IMR-90 (cell line): ENCODE measurements around the gene DPEP1. TPM values are rescaled to one million over a fixed set of nuclear protein-coding genes. Genes with fewer than 3 reads are reported as not detected.

Experiments used
- ATAC-seq: fragments of 200-7000 bp; cut with Tn5 transposase; 2 replicates; pipeline ENCODE4 v1.9.1; 2020; ENCODE audit warnings: low read depth, mild to moderate bottlenecking, moderate library complexity
- BruUV-seq: library from RNA; stranded (reverse); fragments of 400-500 nt; replicated peaks from 2 replicates; lab custom pipeline; 2021; lab: Mats Ljungman, UMichigan
- CTCF ChIA-PET: fragments of 300-600 bp; formaldehyde crosslinking; extraction: SDS; loops from one replicate; lab custom pipeline; 2021; ENCODE audit warnings: antibody characterized with exemption; lab: Yijun Ruan, JAX
- POLR2A ChIA-PET: fragments of 300-600 bp; sonication (Branson Sonifier 250); formaldehyde crosslinking; loops from one replicate; lab custom pipeline; 2022; ENCODE audit warnings: antibody characterized with exemption; ENCODE audit not compliant: unreplicated experiment; lab: Charles Lee
- DNase-seq: peaks from one replicate; pipeline ENCODE4 v3.0.0; 2013
- H2AFZ ChIP-seq: replicated peaks from 2 replicates; pipeline ENCODE3; 2013; ENCODE audit warnings: low read length, mild to moderate bottlenecking; ENCODE audit not compliant: poor library complexity
- H2AK5ac ChIP-seq: 2 replicates; pipeline ENCODE4 v1.6.1; 2013; ENCODE audit warnings: low read depth, low read length, inconsistent platforms
- H2AK9ac ChIP-seq: replicated peaks from 2 replicates; pipeline ENCODE3; 2013; ENCODE audit warnings: mild to moderate bottlenecking, low read depth, low read length, moderate library complexity; ENCODE audit not compliant: poor library complexity
- H2BK120ac ChIP-seq: 2 replicates; pipeline ENCODE4 v1.6.1; 2013; ENCODE audit warnings: low read depth, low read length, inconsistent platforms
- H2BK15ac ChIP-seq: 3 replicates; pipeline ENCODE4 v1.6.1; 2013; ENCODE audit warnings: low read depth, low read length, inconsistent platforms
- H2BK20ac ChIP-seq: 2 replicates; pipeline ENCODE4 v1.6.1; 2013; ENCODE audit warnings: low read depth, mild to moderate bottlenecking, inconsistent platforms, low read length, moderate library complexity
- H2BK5ac ChIP-seq: 2 replicates; pipeline ENCODE4 v1.6.1; 2013; ENCODE audit warnings: mild to moderate bottlenecking, low read depth, low read length, inconsistent platforms; ENCODE audit not compliant: poor library complexity, severe bottlenecking
- H3K14ac ChIP-seq: replicated peaks from 2 replicates; pipeline ENCODE4 v1.6.1; 2013; ENCODE audit warnings: low read depth, low read length, inconsistent platforms
- H3K18ac ChIP-seq: 2 replicates; pipeline ENCODE4 v1.6.1; 2013; ENCODE audit warnings: low read depth, low read length, control low read depth
- H3K23ac ChIP-seq: 2 replicates; pipeline ENCODE4 v1.6.1; 2013; ENCODE audit warnings: low read depth, low read length, inconsistent platforms
- H3K27ac ChIP-seq: 2 replicates; pipeline ENCODE4 v1.5.1; 2013; ENCODE audit warnings: mild to moderate bottlenecking, control low read depth, low read length; ENCODE audit not compliant: insufficient read depth
- H3K27me3 ChIP-seq: 2 replicates; pipeline ENCODE4 v1.6.1; 2013; ENCODE audit warnings: low read length; ENCODE audit not compliant: control insufficient read depth, insufficient read depth
- H3K36me3 ChIP-seq: 2 replicates; pipeline ENCODE4 v1.6.1; 2013; ENCODE audit warnings: low read length, mixed read lengths; ENCODE audit not compliant: control insufficient read depth, insufficient read depth
- H3K4ac ChIP-seq: 2 replicates; pipeline ENCODE4 v1.6.1; 2013; ENCODE audit warnings: low read depth, low read length, inconsistent platforms
- H3K4me1 ChIP-seq: 2 replicates; pipeline ENCODE4 v1.6.1; 2013; ENCODE audit warnings: low read length, mixed read lengths; ENCODE audit not compliant: control insufficient read depth, insufficient read depth
- H3K4me2 ChIP-seq: 2 replicates; pipeline ENCODE4 v1.6.1; 2013; ENCODE audit warnings: low read depth, mild to moderate bottlenecking, control low read depth, low read length, moderate library complexity
- H3K4me3 ChIP-seq: 2 replicates; pipeline ENCODE4 v1.5.1; 2013; ENCODE audit warnings: low read depth, mild to moderate bottlenecking, control low read depth, low read length, moderate library complexity; ENCODE audit not compliant: insufficient read depth
- H3K56ac ChIP-seq: 2 replicates; pipeline ENCODE4 v1.6.1; 2013; ENCODE audit warnings: low read length, inconsistent platforms; ENCODE audit not compliant: insufficient read depth; ENCODE audit errors: extremely low read depth
- H3K79me1 ChIP-seq, 2 experiments: 2 replicates each; pipeline ENCODE4 v1.6.1; 2013; ENCODE audit warnings: low read length in 2 of 2, inconsistent platforms in 1 of 2, low read depth in 1 of 2
- H3K9ac ChIP-seq: 2 replicates; pipeline ENCODE4 v1.6.1; 2013; ENCODE audit warnings: low read depth, low read length, control low read depth
- H3K9me1 ChIP-seq: 2 replicates; pipeline ENCODE4 v1.6.1; 2013; ENCODE audit warnings: low read length, inconsistent platforms; ENCODE audit not compliant: insufficient read depth
- H3K9me3 ChIP-seq: 2 replicates; pipeline ENCODE4 v1.6.1; 2013; ENCODE audit warnings: low read length; ENCODE audit not compliant: control insufficient read depth, insufficient read depth
- H4K20me1 ChIP-seq: 2 replicates; pipeline ENCODE4 v1.6.1; 2013; ENCODE audit warnings: low read length, inconsistent platforms; ENCODE audit not compliant: insufficient read depth
- H4K5ac ChIP-seq: 2 replicates; pipeline ENCODE4 v1.6.1; 2013; ENCODE audit warnings: mild to moderate bottlenecking, low read depth, low read length, control low read depth
- H4K8ac ChIP-seq, 2 experiments: 2 replicates each; pipeline ENCODE4 v1.6.1; 2013; ENCODE audit warnings: low read depth in 2 of 2, low read length in 2 of 2, control low read depth in 1 of 2, inconsistent platforms in 1 of 2
- H4K91ac ChIP-seq: 2 replicates; pipeline ENCODE4 v1.6.1; 2013; ENCODE audit warnings: low read depth, low read length, inconsistent platforms; ENCODE audit not compliant: insufficient read depth
- CEBPB ChIP-seq: IDR thresholded peaks from 2 replicates; pipeline ENCODE4 v1.6.1; 2012; ENCODE audit warnings: low read depth, low read length, improper control_type of control experiment
- CHD1 ChIP-seq: IDR thresholded peaks from 2 replicates; pipeline ENCODE4 v1.6.1; 2012; ENCODE audit warnings: low read depth, low read length, improper control_type of control experiment
- FOS ChIP-seq: fragments of 150-350 bp; IDR thresholded peaks from 2 replicates; pipeline ENCODE4 v1.6.1; 2016; ENCODE audit warnings: low read depth, low read length
- MAFK ChIP-seq: IDR thresholded peaks from 2 replicates; pipeline ENCODE4 v1.6.1; 2012; ENCODE audit warnings: low read depth, low read length, improper control_type of control experiment
- MAZ ChIP-seq: IDR thresholded peaks from 2 replicates; pipeline ENCODE4 v1.6.1; 2012; ENCODE audit warnings: low read depth, mild to moderate bottlenecking, low read length, improper control_type of control experiment, moderate library complexity, borderline replicate concordance
- NFE2L2 ChIP-seq: fragments of 150-350 bp; IDR thresholded peaks from 2 replicates; pipeline ENCODE4 v1.6.1; 2016; ENCODE audit warnings: low read depth, mild to moderate bottlenecking, low read length
- RAD21 ChIP-seq: IDR thresholded peaks from 2 replicates; pipeline ENCODE4 v1.6.1; 2012; ENCODE audit warnings: low read length, improper control_type of control experiment
- WGBS, 2 experiments: methylation state at CpG; one replicate each; pipeline versions ENCODE4 v1.1.5 to v1.1.7; 2013; ENCODE audit warnings: missing lambda C conversion rate in 2 of 2; ENCODE audit not compliant: insufficient read length in 1 of 2; ENCODE audit errors: extremely low coverage in 2 of 2; 5-methylcytosine and 5-hydroxymethylcytosine counted together
- dilution Hi-C: fragments of 300-500 bp; cut with HindIII; formaldehyde crosslinking; loops from one replicate; pipeline ENCODE4 v1.14.3; 2018; ENCODE audit warnings: low sequenced_read_pairs; ENCODE audit not compliant: unreplicated experiment
- in situ Hi-C: fragments of 300-500 bp; cut with MboI; formaldehyde crosslinking; loops from 3 replicates; pipeline ENCODE4 v1.14.3; 2019; ENCODE audit warnings: low sequenced_read_pairs, inconsistent platforms, mixed read lengths
- intact Hi-C: fragments of 100-400 bp; cut with micrococcal nuclease; formaldehyde crosslinking; loops from 2 replicates; pipeline ENCODE4 v1.10.0; 2022
- polyA plus RNA-seq, 3 experiments: library from polyadenylated mRNA; depleted of rRNA; stranded (reverse); fragments of >200 nt; gene quantifications; 2 replicates each; pipeline ENCODE4 v1.2.3, GENCODE V29; 2012; ENCODE audit warnings: low replicate concordance in 1 of 3
- total RNA-seq: library from RNA; depleted of rRNA; stranded (reverse); fragments of >200 nt; gene quantifications from 2 replicates; pipeline ENCODE4 v1.2.3, GENCODE V29; 2012
- TF ChIP-seq, protein P1 (sequence below): fragments of 150-350 bp; IDR thresholded peaks from 2 replicates; pipeline ENCODE4 v1.6.1; 2016; ENCODE audit warnings: low read depth, mild to moderate bottlenecking, low read length, moderate library complexity, borderline replicate concordance
- TF ChIP-seq, protein P2 (sequence below): conservative IDR thresholded peaks from 2 replicates; pipeline ENCODE4 v1.5.1; 2012; ENCODE audit warnings: mild to moderate bottlenecking, low read depth, low read length, improper control_type of control experiment

The DPEP1 gene
- total and polyA plus RNA-seq, 2 of the 4 experiments (the other 2 are of a cell fraction) = not detected

DNA sequence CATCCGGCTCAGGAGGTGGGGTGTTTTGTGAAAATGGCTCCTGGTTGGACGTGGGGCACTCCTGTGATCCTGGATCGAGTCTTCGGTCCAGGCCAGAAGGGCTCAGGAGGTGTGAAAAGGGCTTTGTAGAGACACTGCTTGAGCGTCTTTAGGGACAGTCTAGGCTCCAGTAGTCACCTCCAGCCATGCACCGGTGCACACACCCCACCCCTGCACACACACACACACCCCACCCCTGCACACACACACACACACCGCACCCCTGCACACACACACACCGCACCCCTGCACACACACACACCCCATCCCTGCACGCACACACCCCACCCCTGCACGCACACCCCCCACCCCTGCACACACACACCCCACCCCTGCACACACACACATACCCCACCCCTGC is 25.0 kb downstream of the DPEP1 start:
- Histone ChIP-seq H4K91ac (no peak overlapping the region), H4K8ac (no peak overlapping the region), H2BK120ac (no peak overlapping the region), H3K27ac (no peak overlapping the region), H3K18ac (no peak overlapping the region), H2BK20ac (no peak overlapping the region), H3K4ac (no peak overlapping the region), H4K5ac (no peak overlapping the region), H3K9ac (no peak overlapping the region), H3K27me3 (peaks cover 7% of the 10 kb centered on the region), H2AK5ac (no peak overlapping the region), H2AK9ac (no peak overlapping the region), H2AFZ (no peak overlapping the region), H3K79me1 (no peaks in the 10 kb centered on the region; a peak in 1 of 4 replicates), H2BK5ac (no peak overlapping the region), H3K4me3 (no peak overlapping the region), H3K9me1 (no peaks in the 10 kb centered on the region; the same call in 1 of the 2 replicates), H3K23ac (no peak overlapping the region), H2BK15ac (no peak overlapping the region), H3K4me1 (peaks cover 3% of the 10 kb centered on the region; the same call in 1 of the 2 replicates), H3K36me3 (no peaks in the 10 kb centered on the region), H4K20me1 (no peaks in the 10 kb centered on the region; the same call in 1 of the 2 replicates), H3K9me3 (no peaks in the 10 kb centered on the region), H3K56ac (no peak overlapping the region), H3K14ac (no peak overlapping the region), H3K4me2 (no peak overlapping the region)
- BruUV-seq = no TSS peak
- in situ Hi-C loops (no loop called here), dilution Hi-C loops (no loop called here), intact Hi-C loops (no loop called here)
- no CpG with 5 or more reads among the region's 10 CpGs for WGBS, 2 experiments
- no peak for DNase-seq
- CTCF ChIA-PET = no interaction called here
- no peak for ATAC-seq
- POLR2A ChIA-PET = no interaction called here
- TF ChIP-seq CEBPB = no peak
- TF ChIP-seq FOS = no peak
- TF ChIP-seq NFE2L2 = no peak
- no peak for TF ChIP-seq MAFK
- TF ChIP-seq MAZ = no peak
- TF ChIP-seq, protein P1, sequence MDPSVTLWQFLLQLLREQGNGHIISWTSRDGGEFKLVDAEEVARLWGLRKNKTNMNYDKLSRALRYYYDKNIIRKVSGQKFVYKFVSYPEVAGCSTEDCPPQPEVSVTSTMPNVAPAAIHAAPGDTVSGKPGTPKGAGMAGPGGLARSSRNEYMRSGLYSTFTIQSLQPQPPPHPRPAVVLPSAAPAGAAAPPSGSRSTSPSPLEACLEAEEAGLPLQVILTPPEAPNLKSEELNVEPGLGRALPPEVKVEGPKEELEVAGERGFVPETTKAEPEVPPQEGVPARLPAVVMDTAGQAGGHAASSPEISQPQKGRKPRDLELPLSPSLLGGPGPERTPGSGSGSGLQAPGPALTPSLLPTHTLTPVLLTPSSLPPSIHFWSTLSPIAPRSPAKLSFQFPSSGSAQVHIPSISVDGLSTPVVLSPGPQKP = no peak
- TF ChIP-seq, protein P2, sequence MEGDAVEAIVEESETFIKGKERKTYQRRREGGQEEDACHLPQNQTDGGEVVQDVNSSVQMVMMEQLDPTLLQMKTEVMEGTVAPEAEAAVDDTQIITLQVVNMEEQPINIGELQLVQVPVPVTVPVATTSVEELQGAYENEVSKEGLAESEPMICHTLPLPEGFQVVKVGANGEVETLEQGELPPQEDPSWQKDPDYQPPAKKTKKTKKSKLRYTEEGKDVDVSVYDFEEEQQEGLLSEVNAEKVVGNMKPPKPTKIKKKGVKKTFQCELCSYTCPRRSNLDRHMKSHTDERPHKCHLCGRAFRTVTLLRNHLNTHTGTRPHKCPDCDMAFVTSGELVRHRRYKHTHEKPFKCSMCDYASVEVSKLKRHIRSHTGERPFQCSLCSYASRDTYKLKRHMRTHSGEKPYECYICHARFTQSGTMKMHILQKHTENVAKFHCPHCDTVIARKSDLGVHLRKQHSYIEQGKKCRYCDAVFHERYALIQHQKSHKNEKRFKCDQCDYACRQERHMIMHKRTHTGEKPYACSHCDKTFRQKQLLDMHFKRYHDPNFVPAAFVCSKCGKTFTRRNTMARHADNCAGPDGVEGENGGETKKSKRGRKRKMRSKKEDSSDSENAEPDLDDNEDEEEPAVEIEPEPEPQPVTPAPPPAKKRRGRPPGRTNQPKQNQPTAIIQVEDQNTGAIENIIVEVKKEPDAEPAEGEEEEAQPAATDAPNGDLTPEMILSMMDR = no peak
- no peak for TF ChIP-seq CHD1
- TF ChIP-seq RAD21 = no peak
